Cardiac muscle cell (in vitro differentiated cells and primary cell): Measurements from ENCODE around the gene TEDC1. TPM values are rescaled to one million over a fixed set of nuclear protein-coding genes. Genes with fewer than 3 reads are reported as not detected.

ENCODE experiments used
- DNase-seq, 2 donors: peaks; one replicate each; pipeline versions ENCODE4 v3.0.0 to v3.0.0-alpha.2; 2010 to 2017; ENCODE audit warnings: low read depth in 1 of 2, low spot score in 1 of 2
- H3K27ac ChIP-seq: fragments of 200-600 bp; sonication (generic); 2 replicates; pipeline ENCODE4 v1.5.1; 2016
- H3K27me3 ChIP-seq: fragments of 200-600 bp; sonication (generic); 2 replicates; pipeline ENCODE4 v1.6.0; 2016; ENCODE audit warnings: control low read depth
- H3K36me3 ChIP-seq: fragments of 200-600 bp; sonication (generic); 2 replicates; pipeline ENCODE4 v1.5.1; 2016; ENCODE audit warnings: control low read depth
- H3K4me1 ChIP-seq: fragments of 200-600 bp; sonication (generic); 2 replicates; pipeline ENCODE4 v1.8.1; 2017; ENCODE audit warnings: low read depth, mild to moderate bottlenecking, mixed run types
- H3K4me3 ChIP-seq: fragments of 200-600 bp; sonication (generic); 2 replicates; pipeline ENCODE4 v1.5.1; 2016; ENCODE audit warnings: mild to moderate bottlenecking
- H3K9me3 ChIP-seq: fragments of 200-600 bp; sonication (generic); 2 replicates; pipeline ENCODE4 v1.5.1; 2017; ENCODE audit warnings: low read depth, mild to moderate bottlenecking, control low read depth
- polyA plus RNA-seq: library from polyadenylated mRNA; unstranded; fragments of >200 nt; fragmentation: Nextera tagmentation; extraction: Ambion mirVana; gene quantifications from 2 replicates; pipeline ENCODE4 v1.2.1, GENCODE V29; 2016
- total RNA-seq: library from RNA; depleted of rRNA; stranded (reverse); fragments of >200 nt; gene quantifications from 2 replicates; pipeline ENCODE4 v1.2.3, GENCODE V29; 2016
- TF ChIP-seq, protein P1 (sequence below): IDR thresholded peaks from 2 replicates; pipeline ENCODE4 v1.5.1; 2012; ENCODE audit warnings: low read depth, mild to moderate bottlenecking, low read length

Gene TEDC1
- total and polyA plus RNA-seq, 2 experiments from 2014 or later = 27.4 to 33.0 TPM

DNA sequence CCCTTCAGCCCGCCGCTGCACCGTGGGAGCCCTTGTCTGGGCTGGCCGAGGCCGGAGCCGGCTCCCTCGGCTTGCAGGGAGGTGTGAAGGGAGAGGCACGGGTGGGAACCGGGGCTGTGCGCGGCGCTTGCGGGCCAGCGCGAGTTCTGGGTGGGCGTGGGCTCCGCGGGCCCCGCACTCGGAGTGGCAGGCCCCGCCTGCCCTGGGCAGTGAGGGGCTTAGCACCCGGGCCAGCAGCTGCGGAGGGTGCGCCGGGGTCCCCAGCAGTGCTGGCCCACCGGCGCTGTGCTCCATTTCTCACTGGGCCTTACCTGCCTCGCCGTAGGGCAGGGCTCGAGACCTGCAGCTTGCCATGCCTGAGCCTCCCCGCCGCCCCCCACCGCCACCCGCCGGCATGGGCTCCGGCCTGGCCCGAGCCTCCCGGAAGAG is 56.7 kb downstream of the TEDC1 start:
- H3K4me3 ChIP-seq = no peak overlapping the region
- no peak for DNase-seq
- no peaks in the 10 kb centered on the region for H3K27me3 ChIP-seq
- H3K9me3 ChIP-seq = no peaks in the 10 kb centered on the region
- no peaks in the 10 kb centered on the region for H3K4me1 ChIP-seq
- TF ChIP-seq, protein P1, sequence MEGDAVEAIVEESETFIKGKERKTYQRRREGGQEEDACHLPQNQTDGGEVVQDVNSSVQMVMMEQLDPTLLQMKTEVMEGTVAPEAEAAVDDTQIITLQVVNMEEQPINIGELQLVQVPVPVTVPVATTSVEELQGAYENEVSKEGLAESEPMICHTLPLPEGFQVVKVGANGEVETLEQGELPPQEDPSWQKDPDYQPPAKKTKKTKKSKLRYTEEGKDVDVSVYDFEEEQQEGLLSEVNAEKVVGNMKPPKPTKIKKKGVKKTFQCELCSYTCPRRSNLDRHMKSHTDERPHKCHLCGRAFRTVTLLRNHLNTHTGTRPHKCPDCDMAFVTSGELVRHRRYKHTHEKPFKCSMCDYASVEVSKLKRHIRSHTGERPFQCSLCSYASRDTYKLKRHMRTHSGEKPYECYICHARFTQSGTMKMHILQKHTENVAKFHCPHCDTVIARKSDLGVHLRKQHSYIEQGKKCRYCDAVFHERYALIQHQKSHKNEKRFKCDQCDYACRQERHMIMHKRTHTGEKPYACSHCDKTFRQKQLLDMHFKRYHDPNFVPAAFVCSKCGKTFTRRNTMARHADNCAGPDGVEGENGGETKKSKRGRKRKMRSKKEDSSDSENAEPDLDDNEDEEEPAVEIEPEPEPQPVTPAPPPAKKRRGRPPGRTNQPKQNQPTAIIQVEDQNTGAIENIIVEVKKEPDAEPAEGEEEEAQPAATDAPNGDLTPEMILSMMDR = no peak
- H3K36me3 ChIP-seq = no peaks in the 10 kb centered on the region
- H3K27ac ChIP-seq = no peak overlapping the region

Other genes starting within 250 kb of the TEDC1 start
- gene BTBD6, start 242.7 kb upstream of the TEDC1 start, total RNA-seq = 19.2 and 20.9 TPM in 2 replicates
- gene BTBD6, start 242.7 kb upstream of the TEDC1 start, polyA plus RNA-seq = 14.4 and 20.3 TPM in 2 replicates
- 43.9 and 82.2 TPM in 2 replicates for gene BRF1, start 190.2 kb upstream of the TEDC1 start, total RNA-seq
- gene BRF1, start 190.2 kb upstream of the TEDC1 start, polyA plus RNA-seq = 22.2 and 26.6 TPM in 2 replicates
- 96.3 and 144 TPM in 2 replicates for gene PACS2, start 176.5 kb upstream of the TEDC1 start, total RNA-seq
- 66.1 and 79.1 TPM in 2 replicates for gene PACS2, start 176.5 kb upstream of the TEDC1 start, polyA plus RNA-seq
- 2.5 and 3.7 TPM in 2 replicates for gene TEX22, start 92.7 kb upstream of the TEDC1 start, total RNA-seq
- gene TEX22, start 92.7 kb upstream of the TEDC1 start, polyA plus RNA-seq = 3.0 and 4.1 TPM in 2 replicates
- gene MTA1, start 71.4 kb upstream of the TEDC1 start, total RNA-seq = 136 and 208 TPM in 2 replicates
- 110 and 149 TPM in 2 replicates for gene MTA1, start 71.4 kb upstream of the TEDC1 start, polyA plus RNA-seq
- 804 and 1,173 TPM in 2 replicates for gene CRIP2, start 16.4 kb upstream of the TEDC1 start, total RNA-seq
- gene CRIP2, start 16.4 kb upstream of the TEDC1 start, polyA plus RNA-seq = 1,364 and 1,845 TPM in 2 replicates
- gene CRIP1, start 4.4 kb upstream of the TEDC1 start, total RNA-seq = 46.9 and 51.1 TPM in 2 replicates
- 196 and 203 TPM in 2 replicates for gene CRIP1, start 4.4 kb upstream of the TEDC1 start, polyA plus RNA-seq
- gene TMEM121, start 35.3 kb downstream of the TEDC1 start, total RNA-seq = 6.8 and 8.8 TPM in 2 replicates
- 4.4 and 6.4 TPM in 2 replicates for gene TMEM121, start 35.3 kb downstream of the TEDC1 start, polyA plus RNA-seq